K562 (cell line): ENCODE measurements around the gene LMNA. TPM values are rescaled to one million over a fixed set of nuclear protein-coding genes. Genes with fewer than 3 reads are reported as not detected.

Experiments used
- DACH1 ChIP-seq: fragments of 450-650 bp; IDR thresholded peaks from 2 replicates; pipeline ENCODE4 v1.6.1; 2018; ENCODE audit not compliant: partially characterized antibody
- EGR1 ChIP-seq: fragments of 450-650 bp; conservative IDR thresholded peaks from 2 replicates; pipeline ENCODE4 v1.6.1; 2017; ENCODE audit warnings: mild to moderate bottlenecking
- ERF ChIP-seq: fragments of 450-650 bp; formaldehyde crosslinking; IDR thresholded peaks from 2 replicates; pipeline ENCODE4 v1.4.0; 2020; ENCODE audit warnings: mild to moderate bottlenecking, mixed read lengths
- GATAD2A ChIP-seq: fragments of 450-650 bp; IDR thresholded peaks from 2 replicates; pipeline ENCODE4 v1.6.1; 2017
- MAZ ChIP-seq, 2 experiments: fragments of 450-650 bp in 1 of 2; sonication (generic) in 1 of 2; formaldehyde crosslinking; IDR thresholded peaks in 1 of 2; conservative IDR thresholded peaks in 1 of 2; 2 replicates each; pipeline versions ENCODE4 v1.4.0 to v1.5.0; 2020; ENCODE audit warnings: mild to moderate bottlenecking in 1 of 2, missing genetic modification reagents in 1 of 2
- MCM5 ChIP-seq: fragments of 450-650 bp; IDR thresholded peaks from 2 replicates; pipeline ENCODE4 v1.6.1; 2016; ENCODE audit warnings: low read depth
- NBN ChIP-seq: fragments of 450-650 bp; IDR thresholded peaks from 2 replicates; pipeline ENCODE4 v1.6.1; 2016; ENCODE audit warnings: low read depth, mild to moderate bottlenecking
- NFYB ChIP-seq: IDR thresholded peaks from 2 replicates; pipeline ENCODE4 v1.6.1; 2011; ENCODE audit warnings: mild to moderate bottlenecking, moderate library complexity; ENCODE audit not compliant: insufficient read length; ENCODE audit errors: extremely low read depth
- PBX2 ChIP-seq, 2 experiments: IDR thresholded peaks in 1 of 2; conservative IDR thresholded peaks in 1 of 2; 2 replicates each; pipeline ENCODE4 v1.6.1; 2016; ENCODE audit warnings: low read depth in 2 of 2, mild to moderate bottlenecking in 1 of 2, missing compliant biosample characterization in 1 of 2, missing genetic modification characterization in 1 of 2, moderate library complexity in 1 of 2
- RAD21 ChIP-seq, 2 experiments: fragments of 250-450 bp in 1 of 2; fragments of 450-650 bp in 1 of 2; sonication (Bioruptor Pico) in 1 of 2; formaldehyde crosslinking in 1 of 2; IDR thresholded peaks in 1 of 2; conservative IDR thresholded peaks in 1 of 2; 2 replicates each; pipeline versions ENCODE4 v1.4.0 to v1.8.0; 2020 to 2022; ENCODE audit warnings: mild to moderate bottlenecking in 2 of 2, moderate library complexity in 1 of 2
- RFX5 ChIP-seq: IDR thresholded peaks from 2 replicates; pipeline ENCODE4 v1.6.1; 2011; ENCODE audit warnings: low read depth, mild to moderate bottlenecking, improper control_type of control experiment, low read length
- TFE3 ChIP-seq: fragments of 450-650 bp; formaldehyde crosslinking; IDR thresholded peaks from 2 replicates; pipeline ENCODE4 v1.4.0; 2020; ENCODE audit warnings: mild to moderate bottlenecking, mixed read lengths
- VEZF1 ChIP-seq: fragments of 200-800 bp; sonication (Bioruptor generic); IDR thresholded peaks from 2 replicates; pipeline ENCODE4 v1.6.1; 2017; ENCODE audit warnings: missing genetic modification characterization, missing compliant biosample characterization
- XRCC3 ChIP-seq: fragments of 450-650 bp; IDR thresholded peaks from 2 replicates; pipeline ENCODE4 v1.6.1; 2017; ENCODE audit warnings: mild to moderate bottlenecking, moderate library complexity
- ZBED1 ChIP-seq: IDR thresholded peaks from 2 replicates; pipeline ENCODE4 v1.6.1; 2014
- ZBTB34 ChIP-seq: fragments of 250-450 bp; sonication (Bioruptor Pico); IDR thresholded peaks from 2 replicates; pipeline ENCODE4 v1.8.0; 2021; ENCODE audit warnings: mild to moderate bottlenecking, moderate library complexity
- ZEB2 ChIP-seq: fragments of 450-650 bp; IDR thresholded peaks from 2 replicates; pipeline ENCODE4 v1.6.1; 2016
- ZFX ChIP-seq: sonication (generic); formaldehyde crosslinking; IDR thresholded peaks from 2 replicates; pipeline ENCODE4 v1.8.0; 2022; ENCODE audit warnings: mild to moderate bottlenecking, missing genetic modification reagents, moderate library complexity
- ZNF584 ChIP-seq: fragments of 200-800 bp; sonication (Bioruptor generic); IDR thresholded peaks from 2 replicates; pipeline ENCODE4 v1.6.1; 2016; ENCODE audit warnings: low read depth, mild to moderate bottlenecking, missing genetic modification characterization, missing compliant biosample characterization
- polyA plus RNA-seq, 8 experiments: library from polyadenylated mRNA; depleted of rRNA in 4 of 8; stranded (reverse) in 5 of 8; unstranded in 3 of 8; fragments of >200 nt; fragmentation: Nextera tagmentation in 2 of 8; fragmentation: Illumina TruSeq in 1 of 8; extraction: Ambion mirVana in 2 of 8; extraction: Trizol in 1 of 8; gene quantifications; 2 replicates each; pipeline versions ENCODE4 v1.2.1 to v1.2.3, GENCODE V29; 2011 to 2014; ENCODE audit warnings: inconsistent platforms in 1 of 8, missing spikeins in 1 of 8
- total RNA-seq, 7 experiments: library from RNA; depleted of rRNA in 6 of 7; stranded (reverse); fragments of >200 nt in 6 of 7; fragmentation: Illumina TruSeq in 2 of 7; extraction: Trizol in 2 of 7; gene quantifications; 2 replicates each; pipeline versions ENCODE4 v1.2.1 to v1.2.3, GENCODE V29; 2011 to 2021; ENCODE audit warnings: low replicate concordance in 1 of 7

The LMNA gene
- total and polyA plus RNA-seq, 9 of the 15 experiments (the other 6 are each of a cell fraction or from before 2014, with no cell fraction given) = 1.00 to 347 (median 88.2) TPM

- TF ChIP-seq ZNF584 (CRISPR knock-in tag) = no peak
- no peak for TF ChIP-seq XRCC3
- TF ChIP-seq MCM5 = no peak
- TF ChIP-seq PBX2 (CRISPR knock-in tag; IDR thresholded peaks at IDR 0.05; ENCODE audit: low read depth) = no peak
- no peak for TF ChIP-seq PBX2 (tag; conservative IDR thresholded peaks at IDR 0.05; ENCODE audit: low read depth)
- no peak for TF ChIP-seq RAD21 (CRISPR knock-in tag; conservative IDR thresholded peaks at IDR 0.05 in 1 of 2, IDR thresholded peaks at IDR 0.05 in 1 of 2)
- TF ChIP-seq ERF (CRISPR knock-in tag) = 0 out of 2 replicates have a peak, but pooled peaks have one; percentile 24
- TF ChIP-seq DACH1 = no peak
- peak; percentile 51; the same call in 1 of the 2 replicates for TF ChIP-seq EGR1
- TF ChIP-seq RFX5 = no peak
- TF ChIP-seq ZBED1 = no peak
- peak; percentile 66 to 78; a peak in 3 of 4 replicates for TF ChIP-seq MAZ (CRISPR knock-in tag; conservative IDR thresholded peaks at IDR 0.05 in 1 of 2, IDR thresholded peaks at IDR 0.05 in 1 of 2)
- TF ChIP-seq GATAD2A = peak; percentile 93; the same call in 1 of the 2 replicates
- TF ChIP-seq ZEB2 = no peak
- TF ChIP-seq NBN = no peak
- TF ChIP-seq TFE3 (CRISPR knock-in tag) = no peak
- no peak for TF ChIP-seq ZFX (CRISPR knock-in tag)
- peak; percentile 24 for TF ChIP-seq NFYB
- no peak for TF ChIP-seq ZBTB34 (CRISPR knock-in tag)
- TF ChIP-seq VEZF1 (CRISPR knock-in tag) = peak; percentile 96
Observed at GRCh38 chr1:156114101-156114918, at the start of gene LMNA (continued).
